ENCODE measurements around the gene C14orf93.
"Not testable (repeated sequence)": the region's sequence is repeated elsewhere in the genome, so short reads cannot be mapped to it uniquely, and the experiment has no call there.

Gene C14orf93

GRCh38 chr14:23018107-23018506 lies 8.2 kb upstream of the C14orf93 start:
- no peak for DNase-seq

- DNase-seq = no peak
Measured at GRCh38 chr14:23017091-23017490, 7.1 kb upstream of the C14orf93 start.

GRCh38 chr14:23015618-23016017 lies 5.7 kb upstream of the C14orf93 start:
- DNase-seq = no peak

- DNase-seq = not testable (repeated sequence)
Measured at GRCh38 chr14:23013749-23014054, 3.8 kb upstream of the C14orf93 start.

DNA sequence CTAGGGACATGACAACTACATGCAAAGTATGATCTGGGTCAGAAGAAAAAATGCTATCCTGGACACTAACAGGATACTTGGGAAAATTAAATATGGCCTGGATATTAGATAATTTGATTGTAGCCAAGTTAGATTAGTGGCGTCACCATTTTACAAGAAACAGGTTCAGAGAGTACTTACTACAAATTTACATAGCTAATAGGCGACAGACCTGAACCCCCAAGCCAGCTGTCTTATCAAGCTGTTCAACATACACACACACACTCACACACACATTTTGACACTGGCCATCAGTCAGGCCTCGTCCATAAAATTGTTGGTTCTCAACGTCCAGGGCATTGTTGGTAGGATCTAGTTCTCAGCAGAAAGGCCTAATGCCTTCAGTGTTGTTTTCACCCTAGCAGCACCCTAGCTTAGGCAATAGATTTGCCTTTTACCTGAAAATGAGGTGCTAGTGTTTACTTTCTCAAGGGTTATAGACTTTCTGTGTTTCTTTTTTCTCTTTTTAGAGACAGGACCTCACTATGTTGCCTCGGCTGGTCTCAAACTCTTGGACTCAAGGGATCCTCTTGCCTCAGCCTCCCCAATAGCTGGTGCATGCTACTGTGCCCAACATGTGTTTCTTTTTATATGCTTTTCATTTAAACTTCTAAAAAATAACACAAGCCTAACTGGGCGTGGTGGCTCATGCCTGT lies 3.3 kb upstream of the C14orf93 start:
- no peak for DNase-seq

DNA sequence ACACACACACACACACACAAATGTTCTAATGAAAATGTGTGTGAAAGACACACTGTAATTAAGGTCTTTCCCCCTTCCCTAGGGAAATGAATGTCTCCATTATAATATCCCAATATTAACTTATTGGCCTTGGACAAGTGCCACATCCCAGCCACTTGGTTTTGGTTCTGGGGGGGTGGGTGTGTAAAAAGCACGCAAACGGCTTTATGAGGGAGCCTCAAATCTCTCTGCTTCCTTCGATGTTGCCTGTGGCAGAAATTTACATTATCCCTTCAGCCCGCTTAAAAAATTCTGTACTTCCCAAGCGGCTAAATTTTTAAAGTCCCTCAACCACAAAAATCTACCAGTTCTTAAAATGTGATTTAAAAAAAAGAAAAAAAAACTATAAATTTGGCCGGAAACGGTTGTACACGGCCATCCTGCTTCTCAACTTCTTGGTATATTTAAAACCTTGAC lies 432 bp downstream of the C14orf93 start:
- no peak for DNase-seq

DNA sequence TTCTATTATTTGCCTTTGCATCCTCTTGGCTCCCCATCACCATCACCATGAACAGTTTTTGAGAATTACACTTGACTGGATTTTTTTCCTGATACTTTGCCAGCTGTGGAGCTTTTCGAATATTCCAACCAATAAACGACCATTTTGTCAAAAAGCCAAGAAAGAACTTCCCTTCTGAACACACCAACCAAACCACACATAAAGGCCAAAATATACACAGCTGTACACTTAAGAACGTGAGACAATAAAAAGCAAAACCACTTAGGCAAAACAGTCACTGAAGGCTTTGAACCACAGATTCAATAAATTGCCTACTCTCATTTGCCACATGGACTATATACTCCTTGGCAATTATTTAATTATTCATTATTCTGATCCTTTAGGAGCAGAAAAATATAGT lies 1.1 kb downstream of the C14orf93 start:
- no peak for DNase-seq

DNA sequence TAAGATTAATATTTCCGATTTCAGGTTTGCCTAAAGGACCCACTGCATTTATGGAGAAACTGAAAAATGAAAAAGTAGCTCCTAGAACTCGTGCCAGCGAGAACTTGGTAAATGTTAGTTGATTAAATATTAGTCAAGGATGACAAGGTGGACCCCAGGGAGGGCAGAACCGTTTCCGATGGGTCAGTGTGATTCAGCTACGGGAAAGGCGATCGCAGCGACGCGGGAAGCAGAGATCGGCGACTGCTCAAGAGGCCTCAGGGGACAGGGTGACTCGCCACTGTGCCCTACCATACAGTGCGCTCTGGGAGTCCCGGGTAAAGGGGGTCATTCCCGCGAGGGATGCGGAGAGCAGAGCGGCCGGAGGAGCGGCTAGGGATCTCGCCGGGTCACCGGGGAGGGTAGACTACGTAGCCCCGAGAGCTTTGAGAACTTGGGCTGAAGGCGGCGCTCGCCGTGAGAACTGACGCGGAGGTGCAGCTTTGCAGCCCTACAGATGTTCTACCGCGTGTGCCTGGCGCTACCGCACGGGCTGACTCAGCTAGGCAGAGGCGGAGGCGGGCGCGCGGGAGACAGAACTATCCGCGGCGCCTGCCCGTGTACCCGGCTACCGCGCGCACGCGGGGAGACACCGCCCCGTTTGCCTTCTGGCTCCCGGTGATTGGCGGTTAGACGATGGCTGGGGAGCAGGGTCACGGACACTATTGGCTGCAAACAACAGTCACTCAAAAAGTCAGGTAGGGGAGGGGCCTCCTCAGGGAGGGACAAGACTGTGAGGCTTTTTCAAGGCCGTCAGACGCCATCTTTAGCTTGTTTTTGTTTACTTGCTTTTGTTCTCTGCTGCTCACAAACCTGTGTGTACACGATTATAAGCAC lies 3.2 kb downstream of the C14orf93 start:
- peak; percentile 95 for DNase-seq

DNA sequence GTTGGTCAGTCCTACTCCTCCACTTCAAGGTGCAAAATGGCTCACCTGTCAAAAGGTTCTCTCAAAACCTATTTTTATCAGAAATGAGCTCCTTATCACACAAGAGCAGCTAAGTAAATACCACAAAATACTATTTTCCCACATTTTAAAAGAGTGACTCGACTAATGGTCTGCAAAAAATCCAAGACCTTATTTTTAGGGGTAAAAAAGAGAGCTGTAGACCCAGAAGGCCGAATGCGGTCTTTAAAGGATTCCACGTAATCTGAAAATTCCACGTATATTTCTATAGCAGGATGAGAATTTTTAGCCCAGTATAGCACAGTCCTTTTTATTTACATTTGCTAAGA lies 3.8 kb downstream of the C14orf93 start:
- no peak for DNase-seq

DNA sequence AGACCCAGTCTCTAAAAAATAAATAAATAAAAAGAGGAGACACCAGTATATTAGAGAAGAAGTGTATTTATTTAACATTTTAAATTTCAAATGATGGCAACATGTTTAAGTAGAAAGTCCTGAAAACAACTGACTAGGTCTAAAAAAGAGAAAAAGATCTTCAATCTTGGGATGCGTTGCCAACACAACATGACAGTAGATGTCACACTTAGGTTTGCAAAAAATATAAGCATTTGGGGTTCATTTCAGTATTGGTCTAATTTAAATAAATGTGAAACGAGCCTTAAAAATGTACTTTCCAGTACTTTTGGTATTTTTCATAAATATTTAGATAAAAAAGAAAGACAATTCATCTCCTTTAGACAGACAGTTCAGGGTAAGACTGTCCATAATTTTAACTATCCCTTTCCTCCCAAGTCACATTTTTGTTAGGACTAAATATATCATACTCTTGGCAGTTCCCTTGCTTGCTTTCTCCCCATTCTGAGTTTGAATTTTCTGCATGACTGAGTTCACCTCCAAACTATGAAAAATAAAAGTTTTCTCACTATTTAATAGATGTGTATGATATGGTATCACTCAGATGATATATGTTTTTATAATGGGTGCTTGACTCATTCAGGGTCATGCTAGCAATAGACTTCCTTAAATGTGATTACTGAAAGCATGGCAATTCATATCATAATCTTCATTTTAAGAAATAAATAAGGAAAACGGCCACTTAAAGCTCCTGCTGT lies 4.3 kb downstream of the C14orf93 start:
- no peak for DNase-seq

DNA sequence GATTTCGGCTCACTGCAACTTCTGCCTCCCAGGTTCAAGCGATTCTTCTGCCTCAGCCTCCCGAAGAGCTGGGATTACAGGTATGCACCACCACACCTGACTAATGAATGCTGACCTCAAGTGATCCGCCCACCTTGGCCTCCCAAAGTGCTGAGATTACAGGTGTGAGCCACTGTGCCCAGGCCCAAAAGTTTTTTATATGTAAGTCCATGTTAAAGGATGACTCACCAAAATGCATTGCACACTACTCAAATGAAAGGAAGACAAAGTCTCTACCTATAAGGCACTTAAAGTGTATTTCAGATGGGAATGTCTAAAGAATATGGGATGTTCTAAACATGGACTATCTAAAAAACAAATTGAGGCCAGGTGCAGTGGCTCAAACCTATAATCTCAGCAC lies 5.7 kb downstream of the C14orf93 start:
- not testable (repeated sequence) for DNase-seq

DNA sequence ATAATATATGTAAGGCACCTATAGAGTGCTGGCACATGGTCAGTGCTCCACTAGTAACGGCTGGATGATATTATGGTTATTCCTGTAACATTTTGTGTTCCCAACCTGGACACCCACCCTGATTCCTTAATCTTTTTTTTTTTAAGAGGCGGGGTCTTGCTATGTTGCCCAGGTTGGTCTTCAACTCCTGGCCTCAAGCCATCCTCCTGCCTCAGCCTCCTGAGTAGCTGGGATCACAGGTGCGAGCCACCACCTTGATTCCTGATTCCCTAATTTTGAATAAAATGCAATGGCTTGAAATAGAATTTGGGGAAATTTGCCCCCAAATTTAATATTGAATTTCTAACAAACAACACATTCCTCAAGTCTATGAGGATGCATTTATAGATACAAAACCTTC lies 7.4 kb downstream of the C14orf93 start:
- DNase-seq = no peak

DNA sequence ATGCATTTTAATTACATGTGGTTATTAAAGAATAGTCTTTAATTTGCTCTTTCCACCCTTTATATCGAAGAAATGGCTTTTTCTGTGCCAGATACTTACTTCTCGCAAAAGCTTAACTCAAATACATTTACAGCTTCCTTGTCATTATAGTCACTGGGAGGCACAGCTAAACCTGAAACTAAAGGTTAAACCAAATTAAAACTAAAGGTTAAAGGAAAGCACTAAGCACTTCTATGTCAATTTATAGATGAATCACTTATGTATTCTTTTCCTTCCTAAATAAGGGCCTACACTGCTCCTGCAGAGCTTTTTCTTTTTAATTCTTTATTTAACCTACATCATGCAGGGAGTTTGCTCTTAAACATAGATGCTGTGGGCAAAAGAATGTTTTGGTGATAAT lies 9.1 kb downstream of the C14orf93 start:
- DNase-seq = no peak

DNA sequence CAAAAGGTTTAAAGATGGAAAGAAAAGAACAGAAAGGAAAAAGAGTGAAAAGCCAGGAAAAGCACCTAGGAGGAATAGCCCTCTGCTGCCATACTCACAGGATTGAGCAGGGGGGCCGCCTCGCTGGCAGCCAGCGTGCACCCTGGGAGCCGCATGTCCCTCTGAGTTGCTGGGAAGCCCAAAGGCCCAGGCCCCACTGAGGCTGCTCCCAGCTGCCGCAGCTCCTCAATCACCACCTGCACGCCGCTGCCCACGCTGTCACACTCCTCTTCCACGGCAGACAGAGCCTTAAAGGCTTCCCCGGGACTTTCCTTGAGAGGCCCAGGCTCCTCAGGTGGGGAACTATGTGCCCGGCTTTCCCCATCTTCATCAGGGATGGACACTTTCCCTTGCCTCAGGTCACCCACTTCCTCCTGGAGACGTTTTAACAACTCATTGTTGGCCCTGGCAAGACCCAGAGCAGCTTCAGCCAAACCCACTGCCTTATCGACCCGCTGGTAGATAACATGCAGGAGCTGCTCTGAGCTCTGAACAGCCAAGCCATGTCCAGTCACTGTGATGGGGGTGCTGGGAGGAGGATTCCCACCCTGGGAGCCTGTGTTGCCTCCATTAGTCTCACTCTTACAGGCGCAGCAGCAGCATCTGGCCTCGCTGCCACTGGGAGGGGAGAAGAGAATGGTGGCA lies 11.5 kb downstream of the C14orf93 start:
- no peak for DNase-seq

DNA sequence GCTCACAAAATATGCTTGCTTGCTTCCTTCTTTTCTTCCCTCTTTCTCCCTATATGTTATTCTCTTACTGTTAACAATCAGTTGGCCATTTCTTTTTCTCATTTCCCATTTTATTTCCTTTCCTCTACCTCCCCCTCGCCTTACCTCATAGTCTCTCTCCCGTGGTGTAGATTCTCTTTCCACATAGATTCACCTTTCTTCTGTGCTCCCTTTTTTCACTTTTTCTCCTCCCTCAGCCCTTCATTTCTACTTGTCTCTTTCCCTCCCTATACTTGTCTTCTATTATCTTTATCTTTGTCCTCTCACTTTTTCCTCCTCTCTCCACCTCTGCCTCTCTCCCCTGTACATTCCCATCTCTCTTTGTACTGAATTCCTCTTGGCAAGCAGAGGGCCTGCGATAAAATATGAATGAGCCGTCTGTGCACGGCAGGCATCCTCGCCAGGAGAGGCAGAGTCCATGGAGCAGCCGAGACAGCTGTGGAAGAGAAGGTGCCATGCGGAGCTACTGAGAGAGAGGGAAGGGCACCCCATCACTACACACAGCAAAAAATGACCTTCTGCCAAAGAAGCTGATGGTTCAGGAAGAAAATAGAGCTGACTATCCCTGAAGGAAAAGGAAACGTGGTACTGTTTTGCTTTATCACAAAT lies 12.1 kb downstream of the C14orf93 start:
- DNase-seq = no peak

DNA sequence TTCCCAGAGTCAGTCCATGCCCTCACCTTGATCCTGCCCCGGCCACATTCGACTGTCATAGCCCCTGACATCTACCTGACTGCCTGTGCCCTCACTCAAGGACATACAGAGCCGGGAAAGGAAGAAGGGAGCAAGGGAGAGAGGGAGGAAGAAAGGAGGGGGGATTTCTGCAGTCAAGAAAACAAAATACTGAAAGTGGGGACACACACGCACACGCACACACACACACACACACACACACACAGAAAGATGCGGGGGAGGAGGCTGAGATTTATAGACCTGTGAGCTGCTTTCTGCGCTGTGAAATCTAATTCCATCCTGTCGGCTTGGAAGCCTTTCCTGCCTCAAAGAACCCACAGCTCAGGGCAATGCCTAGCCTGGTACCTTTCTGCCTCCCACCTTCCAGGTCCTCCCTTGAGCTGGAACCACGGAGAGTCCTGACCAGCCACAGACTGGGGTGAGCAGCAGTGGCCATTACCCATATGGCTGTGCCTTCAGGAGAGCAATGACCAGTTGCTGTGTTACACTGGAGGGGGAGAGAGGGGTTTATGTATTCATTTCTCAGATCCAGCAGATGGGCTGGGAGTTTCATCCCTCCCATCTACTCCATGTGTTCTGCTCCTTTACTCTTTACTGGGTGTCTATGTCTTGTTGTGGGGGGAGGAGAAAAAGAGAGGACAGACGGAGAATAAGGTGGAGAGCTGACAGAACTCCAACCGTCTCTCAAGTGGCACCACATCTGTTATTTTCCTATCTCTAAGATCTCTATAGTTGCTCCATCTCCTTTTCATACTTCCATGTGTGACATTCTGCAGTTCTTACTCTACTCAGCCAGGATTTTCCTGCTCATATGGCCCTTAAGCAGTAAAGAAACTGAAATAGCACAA lies 12.9 kb downstream of the C14orf93 start:
- no peak for DNase-seq

GRCh38 chr14:22995889-22996625 lies 13.9 kb downstream of the C14orf93 start:
- DNase-seq = no peak

DNA sequence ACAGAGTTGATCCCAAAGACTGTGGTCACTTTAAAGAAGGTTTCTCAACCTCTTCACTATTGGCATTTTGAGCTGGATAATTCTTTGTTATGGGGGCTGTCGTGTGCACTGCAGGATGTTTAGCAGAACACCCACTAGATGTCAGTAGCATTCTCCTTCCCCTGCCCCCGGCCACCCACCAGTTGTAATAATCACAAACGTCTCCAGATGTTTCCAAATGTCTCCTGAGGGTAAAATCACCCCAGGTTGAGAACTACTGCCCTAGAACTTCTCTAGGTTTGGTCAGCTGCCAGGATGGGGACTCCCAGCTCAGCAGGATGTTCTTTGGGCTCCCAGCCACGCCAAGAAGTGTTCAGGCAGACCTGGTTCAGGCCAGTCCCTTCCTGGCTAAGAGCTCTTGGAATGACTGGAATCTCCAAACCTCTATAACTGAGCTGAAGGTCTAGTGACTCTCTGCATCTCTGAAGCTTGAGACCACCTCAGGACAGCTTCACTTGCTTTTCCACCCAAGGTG lies 15.1 kb downstream of the C14orf93 start:
- peak; percentile 36 for DNase-seq

- DNase-seq = no peak
Measured at GRCh38 chr14:22993517-22993916, 16.4 kb downstream of the C14orf93 start.

- no peak for DNase-seq
Measured at GRCh38 chr14:22991852-22992251, 18.1 kb downstream of the C14orf93 start.

- DNase-seq = no peak
Measured at GRCh38 chr14:22987291-22987690, 22.7 kb downstream of the C14orf93 start.

Data from activated T-cell treated with anti-CD3 and anti-CD28 coated beads, Interleukin-2, amount 50 U/mL, for 1 hour (primary cell).